SK-N-SH treated with all-trans-retinoic acid at 6 μM for 48 hours (cell line): ENCODE measurements around the gene GLYATL1.

Experiments
- ATAC-seq: fragments of 200-7000 bp; cut with Tn5 transposase; 3 replicates; pipeline ENCODE4 v1.9.1; 2020; ENCODE audit warnings: mild to moderate bottlenecking, moderate library complexity
- ARNTL ChIP-seq: fragments of 450-650 bp; formaldehyde crosslinking; IDR thresholded peaks from 2 replicates; pipeline ENCODE4 v1.5.0; 2020; ENCODE audit warnings: low read depth, mild to moderate bottlenecking, moderate library complexity, borderline replicate concordance
- BACH2 ChIP-seq: fragments of 250-450 bp; sonication (Bioruptor Pico); IDR thresholded peaks from 2 replicates; pipeline ENCODE4 v1.9.0; 2021; ENCODE audit warnings: mild to moderate bottlenecking, borderline replicate concordance
- CSDC2 ChIP-seq: fragments of 250-450 bp; sonication (Bioruptor Pico); IDR thresholded peaks from 2 replicates; pipeline ENCODE4 v1.5.0; 2020; ENCODE audit warnings: mild to moderate bottlenecking, moderate library complexity
- ESRRG ChIP-seq: fragments of 250-450 bp; sonication (Bioruptor Pico); IDR thresholded peaks from 2 replicates; pipeline ENCODE4 v1.6.1; 2021; ENCODE audit warnings: mild to moderate bottlenecking
- GLIS3 ChIP-seq: fragments of 250-450 bp; sonication (Bioruptor Pico); IDR thresholded peaks from 2 replicates; pipeline ENCODE4 v1.5.0; 2020; ENCODE audit warnings: mild to moderate bottlenecking, moderate library complexity
- ISL1 ChIP-seq: fragments of 250-450 bp; sonication (Bioruptor Pico); IDR thresholded peaks from 2 replicates; pipeline ENCODE4 v2.1.2; 2022; ENCODE audit warnings: mild to moderate bottlenecking, moderate library complexity
- OSR1 ChIP-seq: fragments of 250-450 bp; sonication (Bioruptor Pico); IDR thresholded peaks from 2 replicates; pipeline ENCODE4 v1.8.0; 2022; ENCODE audit warnings: moderate library complexity, mild to moderate bottlenecking, inconsistent platforms
- PPARA ChIP-seq: fragments of 250-450 bp; sonication (Bioruptor Pico); IDR thresholded peaks from 2 replicates; pipeline ENCODE4 v1.5.0; 2020; ENCODE audit warnings: mild to moderate bottlenecking, borderline replicate concordance
- RARB ChIP-seq: fragments of 250-450 bp; sonication (Bioruptor Pico); IDR thresholded peaks from 2 replicates; pipeline ENCODE4 v1.8.0; 2021; ENCODE audit warnings: mild to moderate bottlenecking, moderate library complexity
- SNAI2 ChIP-seq: fragments of 250-450 bp; sonication (Bioruptor Pico); IDR thresholded peaks from 2 replicates; pipeline ENCODE4 v1.5.0; 2020; ENCODE audit warnings: mild to moderate bottlenecking, moderate library complexity
- TCF4 ChIP-seq: fragments of 250-450 bp; sonication (Bioruptor Pico); IDR thresholded peaks from 2 replicates; pipeline ENCODE4 v1.8.0; 2021; ENCODE audit warnings: mild to moderate bottlenecking, moderate library complexity, borderline replicate concordance
- TOX ChIP-seq: fragments of 250-450 bp; sonication (Bioruptor Pico); IDR thresholded peaks from 2 replicates; pipeline ENCODE4 v1.8.0; 2021; ENCODE audit warnings: mild to moderate bottlenecking, moderate library complexity, borderline replicate concordance
- ZFP3 ChIP-seq: fragments of 250-450 bp; sonication (Bioruptor Pico); IDR thresholded peaks from 2 replicates; pipeline ENCODE4 v1.5.0; 2020; ENCODE audit warnings: mild to moderate bottlenecking, moderate library complexity
- ZFP30 ChIP-seq: fragments of 450-650 bp; formaldehyde crosslinking; IDR thresholded peaks from 2 replicates; pipeline ENCODE4 v1.5.0; 2022; ENCODE audit warnings: mild to moderate bottlenecking, moderate library complexity
- ZNF565 ChIP-seq: fragments of 450-650 bp; formaldehyde crosslinking; conservative IDR thresholded peaks from 2 replicates; pipeline ENCODE4 v1.5.0; 2020; ENCODE audit warnings: low read depth, mild to moderate bottlenecking, moderate library complexity
- ZNF70 ChIP-seq: fragments of 450-650 bp; formaldehyde crosslinking; IDR thresholded peaks from 2 replicates; pipeline ENCODE4 v1.5.0; 2020; ENCODE audit warnings: mild to moderate bottlenecking, moderate library complexity
- ZNF8 ChIP-seq: fragments of 450-650 bp; formaldehyde crosslinking; IDR thresholded peaks from 2 replicates; pipeline ENCODE4 v1.5.0; 2020; ENCODE audit warnings: mild to moderate bottlenecking, moderate library complexity
- TF ChIP-seq, protein P1 (sequence below): fragments of 250-450 bp; sonication (Bioruptor Pico); IDR thresholded peaks from 2 replicates; pipeline ENCODE4 v1.8.0; 2020; ENCODE audit warnings: mild to moderate bottlenecking, moderate library complexity, borderline replicate concordance
- TF ChIP-seq, protein P2 (sequence below): fragments of 250-450 bp; sonication (Bioruptor Pico); IDR thresholded peaks from 2 replicates; pipeline ENCODE4 v1.5.0; 2020; ENCODE audit warnings: mild to moderate bottlenecking, moderate library complexity
- TF ChIP-seq, protein P3 (sequence below): fragments of 250-450 bp; sonication (Bioruptor Pico); IDR thresholded peaks from 2 replicates; pipeline ENCODE4 v1.8.0; 2021; ENCODE audit warnings: low read depth, mild to moderate bottlenecking, moderate library complexity, borderline replicate concordance
- TF ChIP-seq, protein P4 (sequence below): fragments of 250-450 bp; sonication (Bioruptor Pico); IDR thresholded peaks from 2 replicates; pipeline ENCODE4 v1.5.1; 2021; ENCODE audit warnings: mild to moderate bottlenecking, moderate library complexity

GLYATL1 gene

DNA sequence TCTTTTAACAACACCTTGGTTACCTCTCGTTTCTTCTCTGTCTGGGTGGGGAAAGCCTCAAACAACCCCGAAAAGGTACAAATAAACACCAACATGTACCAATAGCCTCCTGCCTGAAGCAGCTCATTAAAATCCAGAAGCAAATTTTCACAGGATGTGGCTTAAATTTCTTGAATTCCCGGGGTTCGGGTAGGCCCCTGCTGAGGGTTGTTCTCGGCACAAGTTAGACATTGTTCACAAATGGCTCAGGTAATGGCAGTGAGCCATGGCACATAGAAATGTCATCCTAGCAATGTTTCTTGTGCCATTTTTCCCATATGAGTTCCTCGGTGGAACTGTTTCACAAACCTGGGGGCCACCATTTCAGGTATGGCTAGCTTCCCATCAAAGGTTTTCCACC lies 19.7 kb upstream of the GLYATL1 start:
- ATAC-seq = no peak
- TF ChIP-seq GLIS3 (CRISPR knock-in tag) (no peak), ESRRG (no peak), ARNTL (CRISPR knock-in tag) (no peak), OSR1 (CRISPR knock-in tag) (no peak), ZNF565 (CRISPR knock-in tag) (no peak), CSDC2 (CRISPR knock-in tag) (no peak), RARB (CRISPR knock-in tag) (no peak), ZNF8 (no peak), ZNF70 (CRISPR knock-in tag) (no peak), ZFP3 (no peak), TCF4 (CRISPR knock-in tag) (no peak), SNAI2 (CRISPR knock-in tag) (no peak)
- TF ChIP-seq, protein P1, sequence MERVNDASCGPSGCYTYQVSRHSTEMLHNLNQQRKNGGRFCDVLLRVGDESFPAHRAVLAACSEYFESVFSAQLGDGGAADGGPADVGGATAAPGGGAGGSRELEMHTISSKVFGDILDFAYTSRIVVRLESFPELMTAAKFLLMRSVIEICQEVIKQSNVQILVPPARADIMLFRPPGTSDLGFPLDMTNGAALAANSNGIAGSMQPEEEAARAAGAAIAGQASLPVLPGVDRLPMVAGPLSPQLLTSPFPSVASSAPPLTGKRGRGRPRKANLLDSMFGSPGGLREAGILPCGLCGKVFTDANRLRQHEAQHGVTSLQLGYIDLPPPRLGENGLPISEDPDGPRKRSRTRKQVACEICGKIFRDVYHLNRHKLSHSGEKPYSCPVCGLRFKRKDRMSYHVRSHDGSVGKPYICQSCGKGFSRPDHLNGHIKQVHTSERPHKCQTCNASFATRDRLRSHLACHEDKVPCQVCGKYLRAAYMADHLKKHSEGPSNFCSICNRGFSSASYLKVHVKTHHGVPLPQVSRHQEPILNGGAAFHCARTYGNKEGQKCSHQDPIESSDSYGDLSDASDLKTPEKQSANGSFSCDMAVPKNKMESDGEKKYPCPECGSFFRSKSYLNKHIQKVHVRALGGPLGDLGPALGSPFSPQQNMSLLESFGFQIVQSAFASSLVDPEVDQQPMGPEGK (CRISPR knock-in tag) = no peak
- TF ChIP-seq, protein P2, sequence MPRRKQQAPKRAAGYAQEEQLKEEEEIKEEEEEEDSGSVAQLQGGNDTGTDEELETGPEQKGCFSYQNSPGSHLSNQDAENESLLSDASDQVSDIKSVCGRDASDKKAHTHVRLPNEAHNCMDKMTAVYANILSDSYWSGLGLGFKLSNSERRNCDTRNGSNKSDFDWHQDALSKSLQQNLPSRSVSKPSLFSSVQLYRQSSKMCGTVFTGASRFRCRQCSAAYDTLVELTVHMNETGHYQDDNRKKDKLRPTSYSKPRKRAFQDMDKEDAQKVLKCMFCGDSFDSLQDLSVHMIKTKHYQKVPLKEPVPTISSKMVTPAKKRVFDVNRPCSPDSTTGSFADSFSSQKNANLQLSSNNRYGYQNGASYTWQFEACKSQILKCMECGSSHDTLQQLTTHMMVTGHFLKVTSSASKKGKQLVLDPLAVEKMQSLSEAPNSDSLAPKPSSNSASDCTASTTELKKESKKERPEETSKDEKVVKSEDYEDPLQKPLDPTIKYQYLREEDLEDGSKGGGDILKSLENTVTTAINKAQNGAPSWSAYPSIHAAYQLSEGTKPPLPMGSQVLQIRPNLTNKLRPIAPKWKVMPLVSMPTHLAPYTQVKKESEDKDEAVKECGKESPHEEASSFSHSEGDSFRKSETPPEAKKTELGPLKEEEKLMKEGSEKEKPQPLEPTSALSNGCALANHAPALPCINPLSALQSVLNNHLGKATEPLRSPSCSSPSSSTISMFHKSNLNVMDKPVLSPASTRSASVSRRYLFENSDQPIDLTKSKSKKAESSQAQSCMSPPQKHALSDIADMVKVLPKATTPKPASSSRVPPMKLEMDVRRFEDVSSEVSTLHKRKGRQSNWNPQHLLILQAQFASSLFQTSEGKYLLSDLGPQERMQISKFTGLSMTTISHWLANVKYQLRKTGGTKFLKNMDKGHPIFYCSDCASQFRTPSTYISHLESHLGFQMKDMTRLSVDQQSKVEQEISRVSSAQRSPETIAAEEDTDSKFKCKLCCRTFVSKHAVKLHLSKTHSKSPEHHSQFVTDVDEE (CRISPR knock-in tag) = no peak
- TF ChIP-seq, protein P3, sequence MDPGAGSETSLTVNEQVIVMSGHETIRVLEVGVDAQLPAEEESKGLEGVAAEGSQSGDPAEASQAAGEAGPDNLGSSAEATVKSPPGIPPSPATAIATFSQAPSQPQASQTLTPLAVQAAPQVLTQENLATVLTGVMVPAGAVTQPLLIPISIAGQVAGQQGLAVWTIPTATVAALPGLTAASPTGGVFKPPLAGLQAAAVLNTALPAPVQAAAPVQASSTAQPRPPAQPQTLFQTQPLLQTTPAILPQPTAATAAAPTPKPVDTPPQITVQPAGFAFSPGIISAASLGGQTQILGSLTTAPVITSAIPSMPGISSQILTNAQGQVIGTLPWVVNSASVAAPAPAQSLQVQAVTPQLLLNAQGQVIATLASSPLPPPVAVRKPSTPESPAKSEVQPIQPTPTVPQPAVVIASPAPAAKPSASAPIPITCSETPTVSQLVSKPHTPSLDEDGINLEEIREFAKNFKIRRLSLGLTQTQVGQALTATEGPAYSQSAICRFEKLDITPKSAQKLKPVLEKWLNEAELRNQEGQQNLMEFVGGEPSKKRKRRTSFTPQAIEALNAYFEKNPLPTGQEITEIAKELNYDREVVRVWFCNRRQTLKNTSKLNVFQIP (CRISPR knock-in tag) = no peak
- TF ChIP-seq, protein P4, sequence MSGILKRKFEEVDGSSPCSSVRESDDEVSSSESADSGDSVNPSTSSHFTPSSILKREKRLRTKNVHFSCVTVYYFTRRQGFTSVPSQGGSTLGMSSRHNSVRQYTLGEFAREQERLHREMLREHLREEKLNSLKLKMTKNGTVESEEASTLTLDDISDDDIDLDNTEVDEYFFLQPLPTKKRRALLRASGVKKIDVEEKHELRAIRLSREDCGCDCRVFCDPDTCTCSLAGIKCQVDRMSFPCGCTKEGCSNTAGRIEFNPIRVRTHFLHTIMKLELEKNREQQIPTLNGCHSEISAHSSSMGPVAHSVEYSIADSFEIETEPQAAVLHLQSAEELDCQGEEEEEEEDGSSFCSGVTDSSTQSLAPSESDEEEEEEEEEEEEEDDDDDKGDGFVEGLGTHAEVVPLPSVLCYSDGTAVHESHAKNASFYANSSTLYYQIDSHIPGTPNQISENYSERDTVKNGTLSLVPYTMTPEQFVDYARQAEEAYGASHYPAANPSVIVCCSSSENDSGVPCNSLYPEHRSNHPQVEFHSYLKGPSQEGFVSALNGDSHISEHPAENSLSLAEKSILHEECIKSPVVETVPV (CRISPR knock-in tag) = no peak
- TF ChIP-seq, all 23 proteins: peak for 0

DNA sequence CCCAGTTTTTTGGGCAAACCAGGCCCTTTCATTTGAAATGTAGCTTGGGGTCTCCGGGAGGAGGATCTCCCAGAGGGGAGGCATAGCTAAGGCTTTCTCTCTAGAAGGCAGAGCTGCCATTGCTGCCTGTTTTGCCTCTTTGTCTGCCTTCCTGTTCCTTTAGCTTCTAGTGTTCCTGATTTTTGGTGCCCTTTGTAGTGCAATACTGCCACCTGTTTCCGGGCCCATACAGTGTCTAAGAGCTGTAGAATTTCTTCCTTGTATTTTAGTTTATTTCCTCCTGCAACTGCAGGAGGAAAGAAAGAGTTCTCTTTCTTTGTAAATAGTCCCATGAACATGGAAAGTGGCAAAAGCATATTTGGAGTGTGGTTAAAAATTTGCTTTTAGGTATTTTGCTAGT lies 19.3 kb upstream of the GLYATL1 start:
- TF ChIP-seq ZNF70 (CRISPR knock-in tag) (no peak), ISL1 (CRISPR knock-in tag) (no peak), ARNTL (CRISPR knock-in tag) (no peak), PPARA (CRISPR knock-in tag) (no peak), SNAI2 (CRISPR knock-in tag) (no peak)
- no peak for ATAC-seq

DNA sequence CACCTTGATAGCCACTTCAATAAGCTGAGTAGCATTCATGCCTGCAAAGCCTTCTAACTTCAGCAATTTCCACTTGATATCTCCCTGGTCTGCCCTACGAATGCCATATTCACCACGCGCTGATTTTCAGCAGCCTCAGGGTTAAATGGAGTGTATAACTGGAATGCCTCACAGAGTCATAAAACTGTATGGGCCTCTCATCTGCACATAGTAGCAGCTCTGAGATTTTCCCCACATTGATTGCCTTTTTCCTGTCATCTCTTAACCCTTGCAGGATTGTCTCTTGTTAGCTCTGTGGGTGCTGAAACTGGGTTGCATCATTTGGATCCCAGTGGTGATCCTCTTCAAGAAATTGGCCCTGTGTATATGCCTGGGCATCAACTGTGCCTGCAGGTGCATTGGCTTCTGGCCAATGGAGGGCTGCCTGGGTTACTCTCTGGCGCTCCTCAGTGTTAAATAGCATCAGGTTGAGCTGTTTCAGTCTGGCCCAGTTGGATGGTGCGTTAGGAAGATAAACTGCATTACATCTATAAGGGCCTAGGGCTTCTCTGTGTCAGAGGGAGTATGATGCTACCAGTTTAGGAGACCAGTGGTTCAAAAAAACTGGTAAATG lies 17.4 kb upstream of the GLYATL1 start:
- ATAC-seq = no peak
- TF ChIP-seq ISL1 (CRISPR knock-in tag) = no peak
- no peak for TF ChIP-seq BACH2 (CRISPR knock-in tag)
- no peak for TF ChIP-seq TCF4 (CRISPR knock-in tag)
- TF ChIP-seq TOX (CRISPR knock-in tag) = no peak
- no peak for TF ChIP-seq ARNTL (CRISPR knock-in tag)
- TF ChIP-seq, all 23 proteins: peak for 0

DNA sequence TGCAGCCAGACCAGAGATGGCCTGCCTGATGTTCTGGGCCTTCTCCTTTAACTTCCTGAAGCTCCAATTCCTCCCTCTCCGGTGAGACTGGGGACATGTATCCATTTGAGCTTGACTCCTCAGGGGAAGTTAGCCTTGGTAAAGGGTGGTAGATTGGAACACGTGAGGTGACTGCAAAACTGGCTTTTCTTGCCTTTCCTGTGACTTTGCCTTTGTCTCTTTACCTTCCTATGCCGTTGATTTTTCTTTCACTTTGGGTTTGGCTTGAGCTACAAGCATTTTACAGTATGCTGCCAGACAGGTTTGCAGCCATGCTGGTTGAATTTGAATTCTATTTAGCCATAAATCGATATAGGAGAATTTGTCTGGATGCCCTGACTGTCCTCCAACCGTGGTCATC lies 16.8 kb upstream of the GLYATL1 start:
- no peak for ATAC-seq
- TF ChIP-seq ESRRG (no peak), TCF4 (CRISPR knock-in tag) (no peak), ZFP30 (no peak), SNAI2 (CRISPR knock-in tag) (no peak), ZNF8 (no peak), ARNTL (CRISPR knock-in tag) (no peak), PPARA (CRISPR knock-in tag) (no peak), GLIS3 (CRISPR knock-in tag) (no peak), ISL1 (CRISPR knock-in tag) (no peak), OSR1 (CRISPR knock-in tag) (no peak)
- TF ChIP-seq, protein P2 (CRISPR knock-in tag) = no peak
- TF ChIP-seq, protein P1 (CRISPR knock-in tag) = no peak
